Left ventricle myocardium inferior (tissue), 1 donor: ENCODE measurements around the gene MMADHC. TPM values are rescaled to one million over a fixed set of nuclear protein-coding genes. Genes with fewer than 3 reads are reported as not detected.

Experiments used
- DNase-seq: peaks from one replicate; pipeline ENCODE4 v3.0.0-alpha.2; 2020
- H3K27ac ChIP-seq: fragments of 200-600 bp; replicated peaks from 2 replicates; pipeline ENCODE4 v1.8.0; 2021
- H3K27me3 ChIP-seq: fragments of 200-600 bp; 2 replicates; pipeline ENCODE4 v1.8.0; 2021; ENCODE audit warnings: low read depth
- H3K36me3 ChIP-seq: fragments of 200-600 bp; 2 replicates; pipeline ENCODE4 v1.8.0; 2021
- H3K4me1 ChIP-seq: fragments of 200-600 bp; 2 replicates; pipeline ENCODE4 v1.8.0; 2021
- H3K4me3 ChIP-seq: fragments of 200-600 bp; 2 replicates; pipeline ENCODE4 v1.8.0; 2021; ENCODE audit warnings: mild to moderate bottlenecking, moderate library complexity
- H3K9me3 ChIP-seq: fragments of 200-600 bp; replicated peaks from 2 replicates; pipeline ENCODE4 v1.8.0; 2021
- intact Hi-C: fragments of 100-400 bp; cut with micrococcal nuclease; formaldehyde crosslinking; loops from one replicate; pipeline ENCODE4 v1.11.0; 2022
- long read RNA-seq: library from polyadenylated mRNA; unstranded; transcript quantifications from one replicate; pipeline ENCODE4 v2.0.0, GENCODE V29; 2021
- total RNA-seq: library from RNA; stranded (reverse); fragmentation: NEBNext Ultra II Directional; extraction: Animal tissue kit (Norgen Biotek cat#: 25700); gene quantifications from one replicate; pipeline ENCODE4 v1.2.1, GENCODE V29; 2021
- TF ChIP-seq, protein P1 (sequence below): fragments of 200-600 bp; IDR thresholded peaks from 2 replicates; pipeline ENCODE4 v1.8.0; 2021; ENCODE audit warnings: antibody characterized with exemption, mild to moderate bottlenecking, borderline replicate concordance
- donor health status: DM: no; HTN: yes; CAD: no; lungs with severe emphysema.

Gene MMADHC
- 109 TPM for total RNA-seq
- long read RNA-seq, transcript MMADHC-201 (8 exons, 1,436 nt) = major isoform, 91 of 97 reads
- long read RNA-seq, partial matches to known transcripts = 0 of 97 reads
- long read RNA-seq, other reads (novel, unspliced or antisense) = 3 of 97 reads

DNA sequence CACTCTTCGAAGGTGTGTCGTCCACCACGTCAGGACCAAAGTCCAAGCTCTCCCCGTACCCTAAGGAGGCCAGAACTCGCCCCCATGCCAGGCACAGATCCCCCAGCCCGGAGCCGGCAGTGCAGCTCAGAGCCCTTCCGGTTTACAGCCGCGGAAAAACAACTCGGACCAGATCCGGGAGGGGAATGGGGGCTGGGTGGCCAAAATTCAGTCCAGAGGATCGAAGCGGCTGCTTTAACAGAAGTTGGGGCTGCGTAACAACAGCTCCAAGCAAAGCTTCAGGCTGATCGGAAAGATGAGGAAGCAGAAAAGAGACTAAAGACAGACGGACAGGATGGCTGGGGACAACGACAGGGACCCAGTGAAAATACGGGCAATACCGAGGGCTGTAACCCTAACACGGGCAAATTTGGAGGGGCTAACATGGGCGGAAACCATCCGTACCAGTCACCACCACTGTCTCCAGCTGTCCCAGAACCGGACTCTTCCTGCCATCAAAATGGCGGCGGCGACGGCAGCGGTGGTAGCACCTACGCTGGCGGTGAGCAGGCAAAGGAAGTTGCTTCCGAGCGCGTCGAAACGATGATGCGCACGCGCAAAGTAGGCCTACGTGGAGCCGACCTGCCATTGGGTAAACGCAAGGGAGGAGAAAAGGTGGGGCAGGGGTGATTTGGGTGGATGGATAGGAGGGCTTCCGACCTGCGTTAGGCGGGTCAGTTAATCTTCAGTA is at the start of gene MMADHC:
MMADHC (minus strand) TSS at position 556 of the 730 bp plus-strand sequence. CDS start 678 bp downstream, outside the sequence.
- Histone ChIP-seq H3K4me3 (peak within 1 kb of the TSS; percentile 86), H3K36me3 (peaks cover 3% of the 10 kb centered on the region), H3K27ac (peak within 1 kb of the TSS; percentile 96), H3K27me3 (no peaks in the 10 kb centered on the region), H3K4me1 (peaks cover 47% of the 10 kb centered on the region), H3K9me3 (no peaks in the 10 kb centered on the region)
- intact Hi-C loops = no loop called here
- DNase-seq = peak; percentile 94
- TF ChIP-seq, protein P1, sequence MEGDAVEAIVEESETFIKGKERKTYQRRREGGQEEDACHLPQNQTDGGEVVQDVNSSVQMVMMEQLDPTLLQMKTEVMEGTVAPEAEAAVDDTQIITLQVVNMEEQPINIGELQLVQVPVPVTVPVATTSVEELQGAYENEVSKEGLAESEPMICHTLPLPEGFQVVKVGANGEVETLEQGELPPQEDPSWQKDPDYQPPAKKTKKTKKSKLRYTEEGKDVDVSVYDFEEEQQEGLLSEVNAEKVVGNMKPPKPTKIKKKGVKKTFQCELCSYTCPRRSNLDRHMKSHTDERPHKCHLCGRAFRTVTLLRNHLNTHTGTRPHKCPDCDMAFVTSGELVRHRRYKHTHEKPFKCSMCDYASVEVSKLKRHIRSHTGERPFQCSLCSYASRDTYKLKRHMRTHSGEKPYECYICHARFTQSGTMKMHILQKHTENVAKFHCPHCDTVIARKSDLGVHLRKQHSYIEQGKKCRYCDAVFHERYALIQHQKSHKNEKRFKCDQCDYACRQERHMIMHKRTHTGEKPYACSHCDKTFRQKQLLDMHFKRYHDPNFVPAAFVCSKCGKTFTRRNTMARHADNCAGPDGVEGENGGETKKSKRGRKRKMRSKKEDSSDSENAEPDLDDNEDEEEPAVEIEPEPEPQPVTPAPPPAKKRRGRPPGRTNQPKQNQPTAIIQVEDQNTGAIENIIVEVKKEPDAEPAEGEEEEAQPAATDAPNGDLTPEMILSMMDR = no peak

DNA sequence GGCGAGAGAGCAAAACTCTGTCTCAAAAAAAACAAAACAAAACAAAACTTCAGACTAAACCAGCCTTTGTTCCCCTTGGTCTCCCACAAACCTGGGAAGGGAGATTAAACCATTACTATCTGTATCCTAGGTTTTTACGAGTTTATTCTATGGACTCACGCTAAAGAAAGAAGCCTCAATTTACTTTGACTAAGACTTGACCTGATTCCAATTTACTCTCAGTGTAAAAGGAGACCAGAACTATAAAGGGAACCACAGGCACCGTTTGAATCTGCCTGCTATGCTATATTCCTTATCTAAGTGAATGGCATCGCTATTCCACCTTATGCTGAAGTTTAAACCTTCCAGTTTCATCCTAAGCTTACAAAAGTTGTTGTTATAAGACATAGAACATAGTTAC is 46.5 kb upstream of the MMADHC start:
- H3K27me3 ChIP-seq = no peaks in the 10 kb centered on the region
- H3K9me3 ChIP-seq = no peaks in the 10 kb centered on the region
- no peak for DNase-seq
- H3K4me3 ChIP-seq = no peak overlapping the region
- intact Hi-C loops = no loop called here
- H3K27ac ChIP-seq = no peak overlapping the region
- TF ChIP-seq, protein P1 = no peak
- no peaks in the 10 kb centered on the region for H3K36me3 ChIP-seq
- H3K4me1 ChIP-seq = no peaks in the 10 kb centered on the region

DNA sequence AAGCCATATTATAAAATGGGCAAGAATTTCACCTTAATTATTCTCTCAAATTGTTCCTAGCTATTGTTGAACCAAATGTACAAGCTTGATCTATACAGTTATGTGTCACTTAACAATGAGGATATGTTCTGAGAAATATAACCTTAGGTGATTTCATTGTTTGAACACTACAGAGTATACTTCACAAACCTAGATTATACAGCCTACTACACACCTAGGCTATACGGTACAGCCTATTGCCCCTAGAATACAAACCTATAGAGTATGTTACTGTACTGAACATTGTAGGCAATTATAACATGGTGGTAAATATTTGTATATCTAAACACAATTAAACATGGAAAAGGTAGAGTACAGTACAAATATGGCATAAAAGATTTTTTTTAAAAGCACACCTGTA is 42.9 kb upstream of the MMADHC start:
- H3K27me3 ChIP-seq = no peaks in the 10 kb centered on the region
- no peak overlapping the region for H3K4me3 ChIP-seq
- intact Hi-C loops = no loop called here
- TF ChIP-seq, protein P1 = no peak
- DNase-seq = no peak
- no peaks in the 10 kb centered on the region for H3K9me3 ChIP-seq
- H3K4me1 ChIP-seq = no peaks in the 10 kb centered on the region
- H3K36me3 ChIP-seq = no peaks in the 10 kb centered on the region
- H3K27ac ChIP-seq = no peak overlapping the region

DNA sequence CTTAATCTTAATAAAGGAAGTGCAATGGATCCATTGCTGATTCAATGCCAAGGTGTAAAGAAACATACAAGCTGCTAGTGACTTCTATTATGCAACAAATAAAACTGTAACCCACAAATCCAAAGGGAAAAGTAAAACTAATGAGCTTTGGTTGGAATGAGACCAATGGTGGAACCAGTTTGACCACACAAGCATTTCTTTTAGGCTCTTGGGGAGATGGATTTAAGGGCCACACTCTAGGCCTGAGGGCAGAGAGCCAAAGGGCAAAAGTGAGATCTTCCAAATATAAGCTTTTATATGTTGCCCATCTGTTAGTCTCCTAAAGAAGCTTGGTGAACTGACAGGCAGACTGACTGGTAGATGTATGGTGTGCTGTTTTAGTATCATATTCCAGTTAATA is 41.5 kb upstream of the MMADHC start:
- no peak for DNase-seq
- Histone ChIP-seq H3K9me3 (no peaks in the 10 kb centered on the region), H3K27me3 (no peaks in the 10 kb centered on the region), H3K4me1 (no peaks in the 10 kb centered on the region), H3K36me3 (no peaks in the 10 kb centered on the region), H3K27ac (no peak overlapping the region), H3K4me3 (no peak overlapping the region)
- intact Hi-C loops = no loop called here
- TF ChIP-seq, protein P1 = no peak

DNA sequence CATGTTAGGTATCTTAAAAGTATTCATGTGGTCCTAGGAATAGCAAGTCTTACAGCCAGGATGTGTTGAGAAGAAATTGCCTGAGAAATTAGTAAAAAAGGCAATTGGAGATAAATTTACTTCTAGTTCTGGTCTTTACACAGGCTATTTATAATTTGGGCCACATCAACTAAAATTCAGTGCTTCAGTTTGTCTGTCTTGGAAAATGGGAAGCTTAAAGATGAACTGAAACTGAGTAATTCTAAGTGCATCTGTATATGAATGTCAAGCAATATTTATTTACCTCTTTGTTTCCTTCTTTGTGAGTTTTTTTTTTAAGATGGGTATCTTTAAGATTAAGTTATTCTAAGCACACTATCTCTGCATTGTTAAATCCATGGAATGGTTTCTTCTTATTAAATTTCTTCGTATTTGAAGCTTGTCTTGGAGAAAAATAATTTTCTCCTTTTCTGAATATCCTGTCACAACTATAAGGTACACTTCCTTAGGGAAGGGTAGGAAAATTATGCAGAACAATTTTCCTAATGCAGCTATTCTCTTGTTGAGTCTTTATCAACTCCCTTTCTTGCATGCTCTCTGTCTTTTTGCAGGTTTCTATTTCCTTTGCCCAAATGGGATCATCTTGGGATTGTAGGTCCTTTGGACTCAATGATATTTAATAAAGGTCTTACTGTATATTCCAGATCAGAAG is 39.7 kb upstream of the MMADHC start:
- Histone ChIP-seq H3K4me1 (no peaks in the 10 kb centered on the region), H3K27me3 (no peaks in the 10 kb centered on the region), H3K27ac (no peak overlapping the region), H3K9me3 (no peaks in the 10 kb centered on the region), H3K36me3 (no peaks in the 10 kb centered on the region), H3K4me3 (no peak overlapping the region)
- TF ChIP-seq, protein P1 = no peak
- intact Hi-C loops = no loop called here
- no peak for DNase-seq
